ENCODE measurements around the gene HSD17B1. TPM values are rescaled to one million over a fixed set of nuclear protein-coding genes. Genes with fewer than 3 reads are reported as not detected.
"Not testable (repeated sequence)": the region's sequence is repeated elsewhere in the genome, so short reads cannot be mapped to it uniquely, and the experiment has no call there.

The HSD17B1 gene
- total RNA-seq, 2 experiments from 2014 or later: 0.70 to 1.1 TPM

DNA sequence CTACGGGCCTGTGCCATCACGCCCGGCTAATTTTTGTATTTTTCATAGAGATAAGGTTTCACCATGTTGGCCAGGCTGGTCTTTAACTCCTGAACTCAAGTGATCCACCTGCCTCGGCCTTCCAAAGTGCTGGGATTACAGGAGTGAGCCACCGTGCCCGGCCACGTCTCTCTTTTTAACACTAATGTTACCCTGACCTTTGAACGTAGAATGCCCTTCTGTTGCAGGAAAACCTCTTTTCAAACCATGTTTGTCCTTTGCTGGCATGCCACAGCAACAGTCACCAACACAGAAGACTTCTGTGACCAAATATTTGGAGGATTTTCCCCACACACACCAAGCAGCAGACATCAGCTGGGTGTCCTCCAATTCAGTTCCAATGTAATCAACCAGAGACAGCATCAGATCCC is 7.8 kb upstream of the HSD17B1 start:
- DNase-seq (no peak), ATAC-seq (no peak)
- no peak overlapping the region for H3K4me3 Mint-ChIP-seq
- H3K27me3 Mint-ChIP-seq: no peaks in the 10 kb centered on the region
- peaks cover 23% of the 10 kb centered on the region for H3K4me1 Mint-ChIP-seq
- H3K27ac Mint-ChIP-seq: no peak overlapping the region
- CTCF ChIA-PET: interaction anchor here (2.2 kb wide), 1 partner anchor 13 kb away, joined by 6 read pairs; no protein-coding TSS in a partner anchor
- peaks cover 5% of the 10 kb centered on the region for H3K36me3 Mint-ChIP-seq
- no peaks in the 10 kb centered on the region for H3K9me3 Mint-ChIP-seq (ENCODE audit: low read depth)

DNA sequence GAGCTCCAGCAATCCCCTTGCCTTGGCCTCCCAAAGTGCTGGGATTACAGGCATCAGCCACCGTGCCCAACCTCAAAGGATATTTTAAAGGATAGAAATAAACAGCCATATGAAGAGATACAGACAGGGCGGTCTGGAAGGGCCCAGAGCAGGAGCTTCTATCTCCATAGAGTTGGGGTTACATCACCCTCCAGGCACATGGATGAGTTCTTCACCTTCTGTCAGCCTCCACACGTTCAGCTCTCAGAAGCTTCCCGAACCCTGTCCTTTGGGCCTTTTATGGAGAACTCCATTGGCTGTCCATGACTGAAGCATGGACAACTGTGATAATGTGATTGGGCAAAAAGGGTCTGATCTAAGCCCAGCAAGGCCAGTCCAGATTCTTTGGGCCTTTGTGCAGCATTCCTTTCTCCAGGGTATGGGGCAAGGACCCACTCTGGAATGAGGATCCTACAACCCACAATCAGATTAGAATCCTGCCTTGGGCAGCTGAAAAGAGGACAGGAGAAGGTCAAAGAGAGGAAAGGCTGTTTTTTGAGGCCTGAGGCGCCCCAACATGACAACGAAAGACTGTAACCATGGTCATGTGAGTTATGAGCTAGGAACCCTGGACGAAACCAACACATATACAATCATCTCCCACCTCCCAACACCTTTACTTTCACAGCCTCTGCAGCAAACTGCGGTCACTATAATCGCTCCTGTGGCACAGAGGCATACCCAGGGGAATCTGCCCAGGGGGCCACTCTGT is 6.8 kb upstream of the HSD17B1 start:
- H3K9me3 Mint-ChIP-seq (ENCODE audit: low read depth); H3K4me3 Mint-ChIP-seq; H3K27me3 Mint-ChIP-seq; ATAC-seq; DNase-seq; H3K36me3 Mint-ChIP-seq; H3K27ac Mint-ChIP-seq: not testable (repeated sequence)
- H3K4me1 Mint-ChIP-seq: peaks cover 18% of the 10 kb centered on the region
- CTCF ChIA-PET: interaction anchor here (0.9 to 2.2 kb wide), 3 partner anchors 14 to 107 kb away, joined by 3 to 6 read pairs (median 4); partner anchors contain the start of gene PSMC3IP

DNA sequence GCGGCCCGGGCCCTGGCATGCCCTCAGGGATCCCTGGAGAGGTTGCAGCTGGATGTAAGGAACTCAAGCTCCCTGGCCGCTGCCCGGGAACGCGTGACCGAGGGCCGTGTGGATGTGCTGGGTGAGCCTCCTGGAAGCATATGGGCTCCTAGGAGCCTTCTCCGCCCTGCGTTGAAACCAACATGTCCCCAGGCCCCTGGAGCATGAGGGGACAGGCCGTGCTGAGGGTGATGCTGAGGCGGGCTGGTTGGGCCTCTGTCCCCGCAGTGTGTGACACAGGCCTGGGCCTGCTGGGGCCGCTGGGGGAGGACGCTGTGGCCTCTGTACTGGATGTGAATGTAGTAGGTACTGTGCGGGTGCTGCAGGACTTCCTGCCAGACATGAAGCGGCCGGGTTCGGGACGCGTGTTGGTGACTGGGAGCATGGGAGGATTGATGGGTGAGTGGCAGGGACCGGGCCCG is 5.7 kb upstream of the HSD17B1 start:
- H3K27ac Mint-ChIP-seq: no peak overlapping the region
- DNase-seq: no peak

DNA sequence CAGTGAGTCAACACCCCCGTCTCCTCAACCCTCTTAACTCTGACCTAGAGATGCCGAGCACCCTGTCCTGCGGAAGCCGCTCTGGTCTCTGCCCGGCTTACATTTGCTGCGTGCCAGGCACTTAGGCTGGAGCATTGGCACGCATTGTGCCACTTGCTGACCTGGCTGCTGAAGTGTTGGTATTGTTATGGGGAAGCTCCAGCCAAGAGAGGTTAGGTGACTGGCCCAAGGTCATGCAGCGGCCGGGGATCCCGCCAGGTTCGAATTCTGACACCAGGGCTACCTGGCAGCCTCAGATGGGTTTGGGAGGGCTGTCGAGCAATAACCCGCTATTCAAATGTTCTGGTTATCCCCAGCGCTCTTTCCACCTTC is 5.0 kb upstream of the HSD17B1 start:
- DNase-seq (no peak), ATAC-seq (no peak)
- CTCF ChIA-PET: interaction anchor here (0.8 to 2.0 kb wide), 10 partner anchors 11 to 216 kb away, joined by 3 to 14 read pairs (median 6); partner anchors contain the start of genes MLX, NAGLU and PSMC3IP
- Mint-ChIP-seq H3K36me3 (no peaks in the 10 kb centered on the region), H3K27me3 (no peaks in the 10 kb centered on the region), H3K4me1 (peaks cover 14% of the 10 kb centered on the region), H3K4me3 (no peak overlapping the region), H3K27ac (no peak overlapping the region), H3K9me3 (ENCODE audit: low read depth) (no peaks in the 10 kb centered on the region)

More for the DNA sequence above, 5.7 kb upstream of the HSD17B1 start:
- CTCF ChIA-PET: interaction anchor here (0.8 to 2.2 kb wide), 4 partner anchors 15 to 31 kb away, joined by 3 to 13 read pairs (median 5); partner anchors contain the start of genes MLX and PSMC3IP
- no peak overlapping the region for H3K4me3 Mint-ChIP-seq
- peaks cover 12% of the 10 kb centered on the region for H3K4me1 Mint-ChIP-seq
- no peaks in the 10 kb centered on the region for H3K36me3 Mint-ChIP-seq
- H3K27me3 Mint-ChIP-seq: no peaks in the 10 kb centered on the region
- ATAC-seq: no peak
- no peaks in the 10 kb centered on the region for H3K9me3 Mint-ChIP-seq (ENCODE audit: low read depth)

GRCh38 chr17:42548070-42548837 is 4.5 kb upstream of the HSD17B1 start:
- CTCF ChIA-PET: interaction anchor here (0.7 to 2.0 kb wide), 14 partner anchors 9 to 215 kb away, joined by 3 to 14 read pairs (median 4); partner anchors contain the start of genes MLX, NAGLU, PLEKHH3 and PSMC3IP
- peaks cover 14% of the 10 kb centered on the region for H3K4me1 Mint-ChIP-seq
- no peaks in the 10 kb centered on the region for H3K9me3 Mint-ChIP-seq (ENCODE audit: low read depth)
- no peaks in the 10 kb centered on the region for H3K27me3 Mint-ChIP-seq
- H3K27ac Mint-ChIP-seq: no peak overlapping the region
- H3K4me3 Mint-ChIP-seq: peak overlapping the region; percentile 43
- H3K36me3 Mint-ChIP-seq: peaks cover 1% of the 10 kb centered on the region
- peak; percentile 89 for ATAC-seq
- DNase-seq: peak; percentile 87

- DNase-seq (no peak), ATAC-seq (no peak)
- Mint-ChIP-seq H3K9me3 (ENCODE audit: low read depth) (no peaks in the 10 kb centered on the region), H3K27ac (peak overlapping the region; percentile 2), H3K27me3 (no peaks in the 10 kb centered on the region), H3K36me3 (peaks cover 1% of the 10 kb centered on the region), H3K4me3 (peak overlapping the region; percentile 43), H3K4me1 (peaks cover 20% of the 10 kb centered on the region)
- CTCF ChIA-PET: interaction anchor here (1.0 to 2.0 kb wide), 10 partner anchors 10 to 214 kb away, joined by 3 to 14 read pairs (median 6); partner anchors contain the start of genes MLX, NAGLU and PSMC3IP
These were observed 3.5 kb upstream of the HSD17B1 start for GRCh38 chr17:42548993-42549755.

- no peak for ATAC-seq
- Mint-ChIP-seq H3K36me3 (peaks cover 3% of the 10 kb centered on the region), H3K4me1 (peaks cover 30% of the 10 kb centered on the region), H3K27ac (no peak overlapping the region), H3K27me3 (no peaks in the 10 kb centered on the region), H3K4me3 (peak overlapping the region; percentile 85), H3K9me3 (ENCODE audit: low read depth) (no peaks in the 10 kb centered on the region)
- CTCF ChIA-PET: interaction anchor here (1.1 to 2.4 kb wide), 5 partner anchors 11 to 25 kb away, joined by 3 to 18 read pairs (median 6); partner anchors contain the start of genes NAGLU and PSMC3IP
- no peak for DNase-seq
These were observed 567 bp downstream of the HSD17B1 start for GRCh38 chr17:42553161-42553818.

- Mint-ChIP-seq H3K4me1 (peaks cover 27% of the 10 kb centered on the region), H3K4me3 (peak overlapping the region; percentile 85), H3K27ac (peak overlapping the region; percentile 92), H3K27me3 (no peaks in the 10 kb centered on the region), H3K36me3 (peaks cover 3% of the 10 kb centered on the region), H3K9me3 (ENCODE audit: low read depth) (no peaks in the 10 kb centered on the region)
- DNase-seq (no peak), ATAC-seq (no peak)
- CTCF ChIA-PET: interaction anchor here (0.6 to 2.4 kb wide), 7 partner anchors 12 to 210 kb away, joined by 3 to 18 read pairs (median 5); partner anchors contain the start of genes NAGLU and PSMC3IP
These were observed 1.1 kb downstream of the HSD17B1 start for GRCh38 chr17:42553866-42554249.

- CTCF ChIA-PET: interaction anchor here (0.6 to 2.4 kb wide), 9 partner anchors 13 to 242 kb away, joined by 3 to 18 read pairs (median 3); partner anchors contain the start of genes NAGLU and PSMC3IP
- Mint-ChIP-seq H3K4me1 (peaks cover 21% of the 10 kb centered on the region), H3K27me3 (no peaks in the 10 kb centered on the region), H3K27ac (peak overlapping the region; percentile 92), H3K9me3 (ENCODE audit: low read depth) (no peaks in the 10 kb centered on the region), H3K4me3 (peak overlapping the region; percentile 85), H3K36me3 (peaks cover 3% of the 10 kb centered on the region)
- peak; percentile 94 for ATAC-seq
- DNase-seq: peak; percentile 93
These were observed 1.8 kb downstream of the HSD17B1 start for GRCh38 chr17:42554250-42555121.

DNA sequence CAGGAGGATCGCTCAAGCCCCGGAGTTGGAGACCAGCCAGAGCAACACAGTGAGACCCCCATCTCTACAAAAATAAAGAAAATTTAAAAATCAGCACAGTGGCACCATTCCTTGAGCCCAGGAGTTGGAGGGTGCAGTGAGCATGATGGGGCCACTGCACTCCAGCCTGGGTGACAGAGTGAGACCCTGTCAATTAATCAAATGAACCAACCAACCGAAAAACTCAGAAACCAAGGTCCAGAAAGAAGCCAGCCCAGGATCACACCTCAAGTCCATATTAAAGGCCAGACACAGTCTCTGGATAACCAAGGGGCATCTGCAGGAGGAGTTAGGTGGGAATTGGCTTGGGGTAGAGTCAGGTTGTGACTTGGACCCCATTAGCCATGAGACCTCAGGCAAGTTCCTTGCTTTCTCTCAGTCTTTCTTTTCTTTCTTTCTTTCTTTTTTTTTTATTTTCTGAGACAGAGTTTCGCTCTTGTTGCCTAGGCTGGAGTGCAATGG is 2.4 kb downstream of the HSD17B1 start:
- DNase-seq (no peak), ATAC-seq (no peak)
- H3K9me3 Mint-ChIP-seq (ENCODE audit: low read depth): no peaks in the 10 kb centered on the region
- H3K4me3 Mint-ChIP-seq: peak overlapping the region; percentile 85
- H3K4me1 Mint-ChIP-seq: peaks cover 24% of the 10 kb centered on the region
- H3K36me3 Mint-ChIP-seq: peaks cover 3% of the 10 kb centered on the region
- H3K27me3 Mint-ChIP-seq: no peaks in the 10 kb centered on the region
- CTCF ChIA-PET: interaction anchor here (0.8 to 2.4 kb wide), 7 partner anchors 13 to 243 kb away, joined by 3 to 18 read pairs (median 5); partner anchors contain the start of genes NAGLU and PSMC3IP
- peak overlapping the region; percentile 92 for H3K27ac Mint-ChIP-seq

- H3K27ac Mint-ChIP-seq: not testable (repeated sequence)
These were observed 3.4 kb downstream of the HSD17B1 start for GRCh38 chr17:42555961-42556617.

More at GRCh38 chr17:42555961-42556617, 3.4 kb downstream of the HSD17B1 start:
- CTCF ChIA-PET; H3K36me3 Mint-ChIP-seq; ATAC-seq; DNase-seq; H3K4me3 Mint-ChIP-seq; H3K9me3 Mint-ChIP-seq (ENCODE audit: low read depth); H3K27me3 Mint-ChIP-seq: not testable (repeated sequence)
- peaks cover 24% of the 10 kb centered on the region for H3K4me1 Mint-ChIP-seq
